Measurements from ENCODE around the gene OR10G3. TPM values are rescaled to one million over a fixed set of nuclear protein-coding genes. Genes with fewer than 3 reads are reported as not detected.

OR10G3 gene
- total and polyA plus RNA-seq, 2 experiments from 2014 or later = not detected

- H3K27ac ChIP-seq (ENCODE audit: low read depth) = peak overlapping the region; percentile 95
- H3F3A ChIP-seq (replicated peaks; ENCODE audit: low read depth) = peaks cover 9% of the 10 kb centered on the region; the same call in 1 of the 2 replicates
- no peaks in the 10 kb centered on the region for H3K27me3 ChIP-seq (ENCODE audit: insufficient read depth)
- ATAC-seq (peak; percentile 38), DNase-seq (ENCODE audit: low spot score) (no peak)
- no peaks in the 10 kb centered on the region for H4K20me1 ChIP-seq (replicated peaks; ENCODE audit: insufficient read depth)
- TF ChIP-seq NANOG (IDR thresholded peaks at IDR 0.05; ENCODE audit: borderline replicate concordance) = no peak
- no peak for TF ChIP-seq REST (IDR thresholded peaks at IDR 0.05; ENCODE audit: unreplicated experiment)
- no peaks in the 10 kb centered on the region for H3K36me3 ChIP-seq (ENCODE audit: insufficient read depth)
- peaks cover 53% of the 10 kb centered on the region for H3K4me1 ChIP-seq (ENCODE audit: insufficient read depth)
- H3K36me3 Mint-ChIP-seq (ENCODE audit: low read depth) = peaks cover 36% of the 10 kb centered on the region
- H3K9me2 ChIP-seq (ENCODE audit: insufficient read depth) = no peaks in the 10 kb centered on the region
- H3K4me1 Mint-ChIP-seq = peaks cover 48% of the 10 kb centered on the region
- H3K79me2 ChIP-seq (replicated peaks; ENCODE audit: insufficient read depth) = peaks cover 77% of the 10 kb centered on the region
- peaks cover 19% of the 10 kb centered on the region for H3K27me3 Mint-ChIP-seq (ENCODE audit: insufficient read depth, low read depth, poor library complexity)
- H3K4me3 ChIP-seq = peak overlapping the region; percentile 84
- peak overlapping the region; percentile 99 for H3K27ac Mint-ChIP-seq
- no peaks in the 10 kb centered on the region; the same call in 1 of the 3 replicates for H3K9me3 Mint-ChIP-seq
- H2AFZ ChIP-seq = no peak overlapping the region
- H3K4me3 Mint-ChIP-seq = peak overlapping the region; percentile 99
- H3K4me2 ChIP-seq = peak overlapping the region; percentile 86
These were observed 44.1 kb downstream of the OR10G3 start for GRCh38 chr14:21535545-21536417.

- peaks cover 12% of the 10 kb centered on the region; the same call in 1 of the 2 replicates for H3F3A ChIP-seq (replicated peaks; ENCODE audit: low read depth)
- H3K9me2 ChIP-seq (ENCODE audit: insufficient read depth) = no peaks in the 10 kb centered on the region
- peak overlapping the region; percentile 99 for H3K4me3 Mint-ChIP-seq
- no peaks in the 10 kb centered on the region for H4K20me1 ChIP-seq (replicated peaks; ENCODE audit: insufficient read depth)
- no peaks in the 10 kb centered on the region; the same call in 1 of the 3 replicates for H3K9me3 Mint-ChIP-seq
- H3K79me2 ChIP-seq (replicated peaks; ENCODE audit: insufficient read depth) = peaks cover 89% of the 10 kb centered on the region
- H3K27ac ChIP-seq (ENCODE audit: low read depth) = peak overlapping the region; percentile 95
- peaks cover 58% of the 10 kb centered on the region for H3K4me1 ChIP-seq (ENCODE audit: insufficient read depth)
- H3K27me3 Mint-ChIP-seq (ENCODE audit: insufficient read depth, low read depth, poor library complexity) = peaks cover 21% of the 10 kb centered on the region
- H3K4me1 Mint-ChIP-seq = peaks cover 51% of the 10 kb centered on the region
- H3K27ac Mint-ChIP-seq = peak overlapping the region; percentile 99
- H3K36me3 Mint-ChIP-seq (ENCODE audit: low read depth) = peaks cover 43% of the 10 kb centered on the region
- H3K4me2 ChIP-seq = peak overlapping the region; percentile 86
- no peaks in the 10 kb centered on the region for H3K27me3 ChIP-seq (ENCODE audit: insufficient read depth)
- peak overlapping the region; percentile 84 for H3K4me3 ChIP-seq
- H2AFZ ChIP-seq = no peak overlapping the region
- peak; percentile 88 for DNase-seq (ENCODE audit: low spot score)
- no peaks in the 10 kb centered on the region for H3K36me3 ChIP-seq (ENCODE audit: insufficient read depth)
- peak; percentile 79 for ATAC-seq
- TF ChIP-seq JUNB (IDR thresholded peaks at IDR 0.05; ENCODE audit: unreplicated experiment) = no peak
- no peak for TF ChIP-seq ZNF331 (CRISPR knock-in tag; IDR thresholded peaks at IDR 0.05; ENCODE audit: low read depth)
- TF ChIP-seq REST (IDR thresholded peaks at IDR 0.05; ENCODE audit: unreplicated experiment) = peak; percentile 24
- peak; percentile 90 for TF ChIP-seq ZNF462 (CRISPR knock-in tag; IDR thresholded peaks at IDR 0.05)
These were observed 45.3 kb downstream of the OR10G3 start for GRCh38 chr14:21534576-21534975.

Data from GM23338 (cell line).